Superior temporal gyrus (tissue), 1 donor: ENCODE results near the gene MYOM3.
A peak's percentile ranks its signal among the peaks of the same experiment; 100 is the strongest.
"Not testable (repeated sequence)": the region's sequence is repeated elsewhere in the genome, so short reads cannot be mapped to it uniquely, and the experiment has no call there.

ENCODE experiments used
- DNase-seq: peaks from one replicate; pipeline ENCODE4 v3.0.0-alpha.2; 2016; ENCODE audit errors: extremely low spot score

MYOM3 gene

DNA sequence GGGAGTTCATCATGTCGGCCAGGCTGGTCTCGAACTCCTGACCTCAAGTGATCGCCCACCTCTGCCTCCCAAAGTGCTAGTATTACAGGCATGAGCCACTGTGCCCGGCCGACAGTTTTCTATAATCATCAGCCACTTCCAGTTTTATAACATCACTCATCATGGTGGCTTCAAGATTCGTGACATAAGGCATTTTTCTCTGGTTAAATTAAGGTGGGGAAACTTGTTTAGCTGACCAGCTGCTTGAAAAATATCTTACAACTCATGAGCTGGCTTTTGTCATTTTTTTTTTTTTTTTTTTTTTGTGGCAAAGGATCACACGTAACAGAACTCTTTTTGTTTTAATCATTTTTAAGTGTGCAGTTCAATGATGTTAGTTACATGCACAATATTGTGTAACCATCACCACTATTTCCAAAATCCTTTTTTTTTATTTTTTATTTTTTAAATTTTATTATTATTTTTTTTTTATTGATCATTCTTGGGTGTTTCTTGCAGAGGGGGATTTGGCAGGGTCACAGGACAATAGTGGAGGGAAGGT is 80.9 kb downstream of the MYOM3 start:
- not testable (repeated sequence) for DNase-seq

DNA sequence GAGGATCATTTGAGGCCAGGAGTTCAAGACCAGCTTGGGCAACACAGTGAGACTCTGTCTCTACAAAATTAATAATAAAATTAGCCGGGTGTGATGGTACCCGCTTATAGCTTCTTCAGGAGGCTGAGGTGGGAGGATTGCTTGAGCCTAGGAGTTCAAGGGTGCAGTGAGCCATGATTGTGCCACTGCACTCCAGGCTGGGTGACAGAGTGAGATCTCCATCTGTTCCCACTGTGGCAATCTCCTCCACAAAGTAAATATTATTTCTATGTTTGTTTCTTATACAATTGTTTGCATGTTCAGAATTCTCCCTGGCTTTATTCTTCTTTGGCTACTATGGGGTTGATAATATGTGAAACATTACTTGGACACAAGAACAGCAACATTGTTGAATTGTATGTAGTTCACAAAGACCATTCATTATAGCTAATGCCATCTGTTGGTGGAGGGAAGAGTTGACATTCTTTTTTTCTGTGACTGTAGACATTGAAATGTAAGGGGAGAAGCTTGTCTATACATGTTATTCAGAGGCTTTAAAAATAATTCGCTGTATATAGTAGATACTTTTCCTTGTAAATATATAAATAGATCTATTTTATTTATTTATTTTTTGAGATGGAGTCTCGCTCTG is 84.0 kb downstream of the MYOM3 start:
- DNase-seq, result peak; percentile 74

DNA sequence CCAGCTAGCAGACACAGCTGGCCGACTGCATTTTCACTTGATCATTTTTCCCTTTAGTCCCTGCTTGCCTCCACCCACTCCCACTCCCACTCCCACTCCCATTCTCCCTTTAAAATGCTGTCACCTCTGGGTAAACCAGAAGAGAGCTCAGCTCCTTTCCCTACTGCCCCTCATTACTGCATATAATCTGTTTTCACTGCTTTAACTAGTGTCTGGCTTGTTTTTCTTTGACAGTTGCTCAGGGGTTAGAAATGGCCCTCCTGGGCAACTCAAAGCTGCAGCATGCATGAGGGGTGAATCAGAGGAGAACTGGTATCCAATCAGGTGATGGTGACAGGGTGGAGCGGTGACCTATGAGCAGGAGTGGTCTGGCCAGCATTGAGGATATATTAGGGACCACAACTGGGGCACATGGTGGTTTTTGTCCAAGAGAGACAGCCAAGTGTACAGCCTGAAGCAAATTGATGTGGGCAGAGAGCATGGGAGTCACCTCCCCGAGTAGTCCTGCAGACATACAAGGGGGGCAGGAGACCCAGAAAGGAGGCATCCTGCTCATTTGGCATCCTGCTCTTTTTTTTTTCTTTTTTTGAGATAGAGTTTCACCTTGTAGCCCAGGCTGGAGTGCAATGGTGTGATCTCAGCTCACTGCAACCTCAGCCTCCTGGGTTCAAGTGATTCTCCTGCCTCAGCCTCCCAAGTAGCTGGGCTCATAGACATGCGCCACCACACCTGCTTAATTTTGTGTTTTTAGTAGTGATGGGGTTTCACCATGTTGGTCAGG is 89.2 kb downstream of the MYOM3 start:
- DNase-seq, result no peak

DNA sequence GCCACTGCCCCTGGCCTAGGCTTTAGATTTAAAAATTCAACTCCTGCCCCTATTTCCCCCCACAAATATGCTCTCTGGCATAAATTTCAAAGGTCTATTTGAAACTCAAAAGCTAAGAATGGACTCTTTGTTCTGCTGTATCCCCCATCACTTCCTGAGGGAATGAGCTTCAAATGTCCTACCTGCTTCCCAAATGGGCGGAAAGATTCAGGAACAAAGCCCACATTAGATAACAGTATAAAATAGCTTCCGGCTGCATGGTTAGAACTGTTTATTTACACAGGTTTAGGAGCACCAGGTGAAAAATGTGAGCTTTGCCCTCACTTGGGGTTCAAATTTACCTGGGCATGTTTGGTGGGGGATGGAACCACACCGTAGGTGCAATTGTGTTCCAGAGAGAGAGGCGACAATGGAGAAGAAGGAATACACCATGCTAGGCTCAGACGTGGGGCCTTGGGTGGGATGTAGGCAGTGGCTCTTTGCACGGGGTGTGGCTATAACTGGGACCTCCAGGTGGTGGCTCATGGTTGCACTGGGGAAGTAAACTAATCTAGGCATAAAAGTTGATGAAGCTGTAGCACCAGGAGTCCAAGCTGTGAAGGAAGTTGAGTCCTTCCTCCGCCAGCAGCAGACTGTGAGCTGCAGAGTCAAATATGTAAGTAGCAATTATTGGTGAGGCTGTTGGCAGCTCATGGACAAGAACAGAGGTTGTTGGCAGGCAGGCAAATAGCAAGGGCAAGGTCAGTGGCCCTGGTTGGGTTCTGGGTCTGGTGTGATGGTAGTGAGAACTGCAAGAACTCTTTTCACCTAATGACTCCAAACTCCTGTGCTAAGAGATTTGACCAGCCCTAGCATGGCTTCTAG is 90.3 kb downstream of the MYOM3 start:
- no peak for DNase-seq

DNA sequence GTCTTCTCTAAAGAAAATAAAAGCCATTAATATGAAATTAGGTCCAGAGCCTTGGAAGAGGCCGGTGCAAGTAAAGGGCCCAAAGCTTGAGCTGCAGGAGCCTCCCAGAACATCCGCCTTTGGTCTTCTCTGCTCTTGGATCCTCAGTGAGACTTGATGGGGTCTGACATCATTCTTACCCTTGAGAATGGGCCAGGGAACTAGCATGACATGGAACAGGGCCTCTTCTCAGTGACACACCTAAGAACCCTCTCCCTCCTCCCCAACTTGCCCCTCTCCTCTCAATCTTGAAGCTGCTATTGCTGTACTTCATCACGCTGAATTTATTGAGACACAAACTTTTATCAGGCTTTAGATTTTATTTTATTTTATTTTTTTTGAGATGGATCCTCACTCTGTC is 91.5 kb downstream of the MYOM3 start:
- DNase-seq, result no peak

DNA sequence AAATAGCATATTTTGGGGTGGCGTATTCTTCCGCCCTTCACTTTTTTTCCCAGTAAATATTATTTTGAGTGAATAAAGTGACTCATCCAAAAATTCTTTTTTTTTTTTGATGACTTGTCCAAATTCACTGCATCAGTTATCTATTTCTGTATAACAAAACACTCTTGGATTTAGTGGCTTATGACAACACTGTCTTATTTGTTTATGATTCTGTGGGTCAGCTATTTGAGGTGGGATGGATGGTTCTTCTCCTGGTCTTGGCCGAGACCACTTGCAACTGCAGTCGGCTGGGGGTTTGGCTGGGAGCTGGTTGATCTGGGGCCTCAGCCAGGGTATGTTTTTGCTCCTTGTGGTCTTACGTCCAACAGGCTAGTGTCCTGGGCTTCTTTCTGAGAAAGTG is 91.9 kb downstream of the MYOM3 start:
- DNase-seq, result no peak

DNA sequence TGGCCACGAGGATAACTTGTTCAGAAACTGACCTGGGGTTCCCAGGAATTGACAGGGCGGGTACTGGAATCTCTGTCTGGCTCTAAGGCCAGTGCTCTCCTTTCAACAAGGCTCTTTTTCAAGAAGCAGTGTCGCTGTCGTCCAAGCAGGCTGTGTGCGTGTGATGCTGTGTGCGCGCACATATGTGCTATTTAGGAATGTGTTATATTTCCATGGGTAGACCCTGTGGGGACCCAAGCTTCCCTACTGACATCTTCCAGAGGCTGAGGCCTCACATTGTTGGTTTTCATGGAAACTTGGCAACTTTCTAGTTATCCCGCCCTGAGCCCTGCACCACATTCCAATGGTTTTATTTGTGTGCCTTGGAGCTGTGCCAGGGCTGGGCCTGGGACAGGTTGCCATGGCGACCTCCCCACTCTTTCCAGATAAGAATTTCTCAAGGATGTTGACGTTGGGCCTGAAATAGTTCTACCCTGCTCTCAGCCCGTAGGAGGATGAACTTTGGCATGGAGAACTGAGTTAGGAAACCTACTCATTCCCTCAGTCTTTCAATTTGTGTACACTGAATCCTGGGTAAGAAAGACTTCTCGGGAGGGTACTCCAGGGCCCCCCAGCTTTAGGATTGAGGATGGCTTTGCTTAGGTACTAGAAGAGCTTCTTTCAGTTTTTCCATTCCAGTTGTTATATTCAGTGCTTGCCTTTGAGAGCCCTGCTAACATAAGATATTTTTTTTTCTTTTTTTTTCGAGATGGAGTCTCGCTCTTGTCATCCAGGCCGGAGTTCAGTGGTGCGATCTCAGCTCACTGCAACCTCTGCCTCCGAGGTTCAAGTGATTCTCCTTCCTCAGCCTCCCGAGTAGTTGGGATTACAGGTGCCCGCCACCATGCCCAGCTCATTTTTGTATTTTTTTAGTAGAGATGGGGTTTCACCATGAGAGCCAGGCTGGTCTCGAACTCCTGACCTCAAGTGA is 93.0 kb downstream of the MYOM3 start:
- peak; percentile 62 for DNase-seq

DNA sequence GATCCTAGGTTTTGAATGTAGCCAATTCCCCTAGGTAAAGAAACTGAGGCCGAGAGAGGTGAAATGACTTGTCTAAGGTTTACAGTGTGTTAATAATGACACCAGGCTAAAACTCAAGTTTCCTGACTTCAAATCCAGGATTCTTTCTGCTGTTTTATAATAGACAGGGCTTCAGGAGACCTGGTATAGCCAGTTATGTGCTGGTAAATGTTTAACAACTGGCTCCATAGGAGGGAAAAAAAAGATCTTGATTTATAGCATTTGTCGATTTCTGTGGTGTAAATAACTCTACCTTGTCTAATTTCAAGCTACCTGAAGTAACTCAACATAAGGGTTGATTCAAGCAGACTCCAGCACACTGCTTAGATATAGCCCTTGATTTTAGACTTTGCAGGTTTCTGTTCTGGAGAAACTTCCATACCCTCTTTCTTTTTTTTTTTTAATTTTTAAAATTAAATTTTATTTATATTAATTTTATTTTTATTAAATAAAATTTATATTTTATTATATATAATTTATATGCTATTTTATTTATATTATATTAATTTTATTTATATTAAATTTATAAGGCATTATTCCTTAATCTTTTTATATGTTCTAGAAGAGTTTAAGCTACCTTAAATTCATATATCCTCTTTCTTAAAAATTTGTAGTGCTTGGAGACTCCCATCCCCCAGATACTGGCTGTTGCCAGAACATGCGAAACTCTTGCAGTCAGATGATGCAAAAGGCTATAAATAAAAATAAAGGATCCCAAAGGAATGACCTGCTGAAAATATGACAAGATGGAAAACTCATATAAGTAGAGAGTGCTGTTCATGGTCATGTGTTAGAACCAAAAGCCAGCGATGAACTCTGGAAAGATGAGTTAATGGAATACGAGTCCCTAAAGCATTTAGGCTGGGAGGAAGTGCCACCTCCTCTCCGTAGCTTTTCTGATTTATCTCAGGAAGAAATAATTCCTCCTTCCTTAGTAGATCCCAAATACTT is 96.4 kb downstream of the MYOM3 start:
- DNase-seq, result no peak

DNA sequence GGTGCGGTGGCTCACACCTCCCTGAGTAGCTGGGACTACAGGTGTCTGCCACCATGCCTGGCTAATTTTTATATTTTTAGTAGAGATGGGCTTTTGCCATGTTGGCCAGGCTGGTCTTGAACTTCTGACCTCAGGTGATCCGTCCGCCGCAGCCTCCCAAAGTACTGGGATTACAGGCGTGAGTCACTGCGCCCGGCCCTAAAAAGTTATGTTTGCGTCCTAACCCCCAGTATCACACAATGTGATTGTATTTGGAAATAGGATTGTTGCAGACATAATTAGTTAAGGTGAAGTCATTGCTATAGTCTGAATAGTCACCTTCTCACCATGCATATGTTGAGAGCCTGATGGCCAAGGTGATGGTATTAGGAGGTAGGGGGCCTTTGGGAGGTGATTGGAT is 99.1 kb downstream of the MYOM3 start:
- DNase-seq, result not testable (repeated sequence)

DNA sequence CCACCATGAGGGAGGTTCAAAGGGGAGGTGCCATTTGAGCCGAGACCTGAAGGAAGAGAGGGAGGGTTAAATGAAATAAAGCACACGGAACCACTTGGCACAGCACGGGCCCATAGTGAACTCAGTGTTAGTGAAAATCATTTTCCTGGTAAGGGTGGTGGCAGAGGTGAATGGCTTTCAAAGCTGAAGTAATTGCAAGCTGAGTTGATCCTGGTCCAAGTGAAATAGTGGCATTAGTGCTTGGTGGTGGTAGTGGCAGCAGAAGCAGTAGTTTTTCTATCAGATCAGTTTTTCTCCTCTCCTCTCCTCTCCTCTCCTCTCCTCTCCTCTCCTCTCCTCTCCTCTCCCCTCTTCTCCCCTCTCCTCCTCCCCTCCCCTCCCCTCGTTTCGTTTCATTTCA is 101.3 kb downstream of the MYOM3 start:
- DNase-seq, result no peak

DNA sequence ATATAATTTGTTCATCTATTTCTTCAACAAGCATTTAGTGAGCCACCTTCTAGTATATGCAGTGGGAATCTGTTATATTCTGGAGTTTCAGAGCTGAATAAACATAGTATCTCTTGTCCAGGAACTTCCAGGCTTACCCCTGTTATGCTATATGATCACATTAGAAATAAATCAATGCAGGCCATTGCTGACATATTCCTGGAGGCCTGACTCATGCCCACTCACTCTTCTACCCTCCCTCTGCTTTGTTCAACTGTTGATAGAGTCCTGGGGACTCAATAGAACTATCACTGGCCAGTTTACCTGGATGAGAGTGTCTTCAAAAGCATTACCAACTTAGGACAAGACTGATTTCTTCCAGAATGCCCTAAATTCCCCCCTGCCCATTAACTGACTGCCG is 102.5 kb downstream of the MYOM3 start:
- DNase-seq, result no peak

DNA sequence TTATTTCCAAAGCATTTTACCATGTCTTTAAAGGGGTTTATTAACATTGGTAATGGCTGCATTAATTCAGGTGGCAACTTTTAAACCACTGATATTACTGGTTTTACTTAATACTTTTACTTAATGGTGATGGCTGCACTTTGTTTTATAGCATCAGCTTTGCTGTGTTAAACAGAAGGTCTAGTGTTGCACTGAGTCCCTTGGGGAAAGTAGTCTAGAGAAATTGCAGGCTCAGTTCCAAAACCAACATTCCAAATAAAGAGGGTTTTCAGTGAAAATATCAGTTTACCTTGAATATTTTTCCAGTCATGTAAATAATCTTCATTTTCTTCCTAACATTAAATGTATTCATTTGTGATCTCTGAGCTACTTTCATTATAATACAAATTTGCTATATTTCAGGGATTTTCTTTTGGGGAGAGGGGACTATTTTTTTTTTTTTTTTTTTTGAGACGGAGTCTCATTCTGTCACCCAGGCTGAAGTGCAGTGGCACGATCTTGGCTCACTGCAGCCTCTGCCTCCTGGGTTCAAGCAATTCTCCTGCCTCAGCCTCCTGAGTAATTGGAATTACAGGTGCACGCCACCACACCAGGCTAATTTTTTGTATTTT is 103.3 kb downstream of the MYOM3 start:
- DNase-seq, result not testable (repeated sequence)

DNA sequence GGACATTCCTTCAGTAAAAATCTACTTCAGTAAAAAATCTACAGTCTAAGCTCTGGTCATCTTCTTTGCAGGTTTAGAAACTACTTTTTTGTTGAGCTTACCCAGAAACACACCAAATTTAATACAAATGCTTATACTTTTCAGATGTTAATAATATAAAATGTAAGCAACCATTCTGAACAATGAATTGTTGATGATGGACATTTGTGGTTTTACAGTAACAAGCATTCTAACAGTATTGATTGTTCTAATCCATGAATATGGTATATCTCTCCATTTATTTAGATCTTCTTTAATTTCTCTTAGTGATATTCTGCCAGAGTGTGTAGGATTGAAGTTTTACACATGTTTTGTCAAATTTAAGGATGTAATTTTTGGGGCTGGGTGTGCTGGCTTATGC is 104.9 kb downstream of the MYOM3 start:
- DNase-seq, result no peak
